GM21825 (cell line): ENCODE data around the gene BPIFB2.
"Not testable (repeated sequence)": the region's sequence is repeated elsewhere in the genome, so short reads cannot be mapped to it uniquely, and the experiment has no call there.

Experiments used
- ATAC-seq: cut with Tn5 transposase; IDR thresholded peaks from one replicate; pipeline ENCODE4 v1.9.1; 2021; ENCODE audit warnings: mild to moderate bottlenecking, moderate library complexity; ENCODE audit not compliant: unreplicated experiment

The BPIFB2 gene, protein sequence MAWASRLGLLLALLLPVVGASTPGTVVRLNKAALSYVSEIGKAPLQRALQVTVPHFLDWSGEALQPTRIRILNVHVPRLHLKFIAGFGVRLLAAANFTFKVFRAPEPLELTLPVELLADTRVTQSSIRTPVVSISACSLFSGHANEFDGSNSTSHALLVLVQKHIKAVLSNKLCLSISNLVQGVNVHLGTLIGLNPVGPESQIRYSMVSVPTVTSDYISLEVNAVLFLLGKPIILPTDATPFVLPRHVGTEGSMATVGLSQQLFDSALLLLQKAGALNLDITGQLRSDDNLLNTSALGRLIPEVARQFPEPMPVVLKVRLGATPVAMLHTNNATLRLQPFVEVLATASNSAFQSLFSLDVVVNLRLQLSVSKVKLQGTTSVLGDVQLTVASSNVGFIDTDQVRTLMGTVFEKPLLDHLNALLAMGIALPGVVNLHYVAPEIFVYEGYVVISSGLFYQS

GRCh38 chr20:33007376-33008335 lies at the start of gene BPIFB2:
TSS of gene BPIFB2 (plus strand) at chr20:33007704. CDS start at chr20:33008575, 871 bp downstream.
- no peak for ATAC-seq

DNA sequence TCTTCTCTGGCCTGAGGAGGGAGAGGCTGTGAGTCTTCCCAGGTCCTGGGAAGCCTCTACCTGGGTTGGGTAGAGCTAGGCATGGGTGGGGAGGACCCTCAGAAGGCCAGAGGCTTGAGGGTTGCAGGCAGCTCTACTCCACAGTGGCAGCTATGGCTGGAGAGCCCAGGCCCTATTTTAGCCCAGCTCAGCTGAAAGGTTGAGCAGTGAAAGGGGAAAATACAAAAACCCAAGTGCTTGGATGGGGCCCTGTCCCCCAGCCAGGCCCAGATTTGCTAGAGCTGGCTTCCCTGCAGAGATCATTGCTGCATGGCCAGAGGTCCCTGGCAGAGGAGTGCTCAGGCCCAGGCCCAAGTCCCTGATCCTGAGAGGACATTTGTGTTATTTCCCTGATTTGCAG lies 48.9 kb upstream of the BPIFB2 start:
- ATAC-seq, result no peak

DNA sequence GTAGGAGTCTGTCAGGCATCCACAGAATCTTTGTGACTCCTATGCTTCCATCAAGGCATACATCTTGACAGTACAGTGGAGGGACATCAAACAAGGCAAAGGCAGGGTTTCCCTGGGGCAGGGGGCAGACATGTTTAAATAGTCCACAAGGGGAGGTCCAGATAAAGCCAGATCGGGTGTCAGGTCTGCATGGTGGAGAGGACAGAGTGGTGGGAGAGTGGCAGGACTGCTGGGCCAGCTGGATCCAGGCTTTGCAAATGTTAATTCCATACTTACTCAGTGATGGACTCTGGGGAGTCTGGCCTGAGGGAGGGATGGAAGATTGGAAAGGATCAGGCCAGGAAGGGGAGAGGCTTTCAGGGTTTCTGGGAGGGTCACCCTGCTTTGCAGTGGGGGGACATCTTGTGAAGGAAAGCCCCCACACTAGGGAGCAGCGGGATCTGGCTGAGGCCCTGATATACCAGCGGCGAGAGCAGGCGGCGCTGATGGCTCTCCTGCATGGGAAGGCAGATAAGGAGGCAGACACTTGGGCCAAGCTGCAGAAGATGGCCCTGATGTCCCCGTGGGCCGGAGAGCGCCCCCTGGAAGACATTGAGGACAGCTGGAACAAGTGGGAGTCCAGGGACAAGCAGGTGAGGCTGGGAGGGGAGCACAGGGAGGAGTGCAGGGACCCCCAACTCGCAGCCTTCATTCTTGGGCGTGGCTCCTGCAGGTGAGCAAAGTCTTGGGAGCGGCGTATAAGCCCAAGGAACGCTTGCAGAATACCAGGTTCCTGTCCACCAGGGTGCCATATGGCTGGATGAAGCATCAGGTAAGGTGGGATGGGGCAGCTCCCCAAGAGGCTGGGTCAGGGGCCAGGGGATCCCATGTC lies 47.9 kb upstream of the BPIFB2 start:
- no peak for ATAC-seq

DNA sequence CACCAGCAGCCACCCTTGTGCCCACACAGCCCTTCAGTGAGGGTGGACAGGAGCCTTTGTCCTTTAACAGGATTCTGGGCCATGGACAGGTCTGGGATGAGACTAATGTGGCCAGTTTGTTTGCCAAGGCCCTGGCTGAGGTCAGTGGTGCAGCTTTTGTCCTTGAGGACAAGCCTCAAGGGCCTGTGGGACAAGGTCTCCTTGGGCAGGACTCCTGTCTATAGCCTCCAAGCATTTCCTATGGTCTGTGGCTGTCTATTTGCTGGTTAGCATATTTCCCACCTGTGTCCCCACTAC lies 47.3 kb upstream of the BPIFB2 start:
- no peak for ATAC-seq

GRCh38 chr20:32960849-32961731 lies 46.4 kb upstream of the BPIFB2 start:
- no peak for ATAC-seq

DNA sequence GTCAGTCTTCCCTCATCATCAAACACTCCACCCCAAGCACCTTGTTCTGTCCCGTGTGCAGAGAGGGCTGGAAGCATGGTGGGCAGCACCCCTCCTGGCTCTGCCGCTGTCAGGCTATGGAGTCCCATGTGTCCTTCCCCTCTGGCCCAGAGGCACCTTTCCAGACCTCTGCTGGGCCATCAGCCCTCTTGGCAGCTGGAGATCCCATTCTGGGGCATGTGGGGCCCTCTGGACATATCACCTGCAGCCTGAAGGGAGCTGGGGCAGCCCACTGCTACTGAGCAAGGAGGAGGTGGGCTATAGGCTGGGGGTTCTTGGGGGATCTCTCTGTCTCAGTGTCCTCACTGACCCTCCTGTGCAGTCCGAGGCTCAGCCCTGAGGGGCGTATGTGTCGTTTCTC lies 45.5 kb upstream of the BPIFB2 start:
- no peak for ATAC-seq

- ATAC-seq, result not testable (repeated sequence)
Measured at GRCh38 chr20:32962646-32963045, 44.9 kb upstream of the BPIFB2 start.

DNA sequence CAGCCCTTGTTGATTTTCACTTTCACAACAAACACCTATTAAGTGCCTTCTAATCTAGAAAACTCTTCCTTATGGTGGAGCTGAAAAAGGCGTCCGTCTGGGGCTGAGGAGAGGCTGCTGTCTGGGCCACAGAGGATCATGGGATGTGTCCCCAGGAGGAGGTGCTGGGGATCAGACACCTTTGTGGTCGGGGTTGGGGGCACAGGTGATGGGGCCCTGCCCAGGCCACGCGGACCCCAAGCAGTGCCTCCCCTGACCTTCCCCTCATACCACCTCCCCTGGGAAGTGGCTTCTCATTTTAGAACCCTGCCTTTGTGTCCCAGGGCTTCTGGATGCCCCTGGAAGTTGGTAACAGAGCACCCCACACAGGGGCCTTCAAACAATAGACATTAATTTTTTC lies 44.3 kb upstream of the BPIFB2 start:
- ATAC-seq, result no peak

DNA sequence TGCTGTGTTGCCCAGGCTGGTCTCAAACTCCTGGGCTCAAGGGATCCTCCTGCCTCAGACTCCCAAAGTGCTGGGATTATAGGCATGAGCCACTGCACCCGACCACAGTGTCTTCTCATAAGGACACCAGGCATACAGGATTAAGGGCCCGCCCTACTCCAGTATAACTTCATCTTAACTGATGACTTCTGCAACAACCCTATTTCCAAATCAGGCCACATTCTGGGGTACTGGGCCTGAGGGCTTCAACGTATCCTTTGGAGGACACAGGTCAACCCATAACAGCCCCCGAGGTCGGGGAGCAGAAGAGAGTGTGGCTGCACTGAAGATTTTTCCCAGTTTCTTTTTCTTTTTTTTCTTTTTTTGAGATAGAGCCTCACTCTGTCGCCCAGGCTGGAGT lies 42.9 kb upstream of the BPIFB2 start:
- no peak for ATAC-seq

GRCh38 chr20:32965115-32965514 lies 42.4 kb upstream of the BPIFB2 start:
- ATAC-seq, result no peak

- ATAC-seq, result no peak
Measured at GRCh38 chr20:32965581-32966373, 41.7 kb upstream of the BPIFB2 start.

DNA sequence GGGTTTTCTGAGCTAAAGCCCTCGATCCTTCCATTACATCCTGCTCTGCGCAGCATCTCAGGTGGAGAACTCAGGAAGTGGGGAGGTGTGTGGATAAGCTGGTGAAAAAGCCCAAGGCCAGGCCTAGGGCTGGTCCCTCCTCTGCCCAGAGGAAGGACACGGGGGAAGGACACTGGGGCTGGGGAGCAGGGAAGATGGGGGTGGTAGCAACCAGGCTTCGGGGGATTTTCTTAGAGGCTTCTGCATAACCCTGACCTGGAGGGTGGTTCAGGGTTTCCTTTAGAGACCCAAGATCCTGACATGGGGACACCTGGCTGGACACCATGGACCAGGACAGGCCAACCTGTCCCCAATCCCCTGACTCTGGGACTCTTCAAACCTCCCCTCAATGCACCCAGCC lies 41.1 kb upstream of the BPIFB2 start:
- ATAC-seq, result no peak

GRCh38 chr20:32966881-32967781 lies 40.4 kb upstream of the BPIFB2 start:
- no peak for ATAC-seq

DNA sequence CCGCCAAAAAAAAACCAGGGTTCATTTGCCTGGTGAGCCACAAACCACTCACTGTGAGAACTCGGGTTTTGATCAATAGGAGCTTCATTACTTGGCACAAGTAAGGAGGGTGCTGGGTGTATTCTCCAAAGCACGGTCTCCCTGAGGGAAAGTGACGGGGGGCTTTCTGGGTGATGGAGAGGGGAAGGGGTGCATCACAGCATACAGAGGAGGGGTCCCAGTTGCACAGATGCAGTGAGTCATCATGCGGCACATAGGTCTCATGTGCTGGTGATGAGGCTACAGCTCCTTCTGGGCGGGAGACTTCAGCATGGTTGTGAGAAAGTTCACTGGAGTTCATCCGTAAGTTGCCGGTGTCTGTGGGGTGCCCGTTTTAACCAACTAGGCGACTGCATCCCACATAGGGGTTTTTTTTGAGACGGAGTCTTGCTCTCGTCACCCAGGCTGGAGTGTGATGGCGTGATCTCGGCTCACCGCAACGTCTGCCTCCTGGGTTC lies 39.5 kb upstream of the BPIFB2 start:
- ATAC-seq, result no peak

DNA sequence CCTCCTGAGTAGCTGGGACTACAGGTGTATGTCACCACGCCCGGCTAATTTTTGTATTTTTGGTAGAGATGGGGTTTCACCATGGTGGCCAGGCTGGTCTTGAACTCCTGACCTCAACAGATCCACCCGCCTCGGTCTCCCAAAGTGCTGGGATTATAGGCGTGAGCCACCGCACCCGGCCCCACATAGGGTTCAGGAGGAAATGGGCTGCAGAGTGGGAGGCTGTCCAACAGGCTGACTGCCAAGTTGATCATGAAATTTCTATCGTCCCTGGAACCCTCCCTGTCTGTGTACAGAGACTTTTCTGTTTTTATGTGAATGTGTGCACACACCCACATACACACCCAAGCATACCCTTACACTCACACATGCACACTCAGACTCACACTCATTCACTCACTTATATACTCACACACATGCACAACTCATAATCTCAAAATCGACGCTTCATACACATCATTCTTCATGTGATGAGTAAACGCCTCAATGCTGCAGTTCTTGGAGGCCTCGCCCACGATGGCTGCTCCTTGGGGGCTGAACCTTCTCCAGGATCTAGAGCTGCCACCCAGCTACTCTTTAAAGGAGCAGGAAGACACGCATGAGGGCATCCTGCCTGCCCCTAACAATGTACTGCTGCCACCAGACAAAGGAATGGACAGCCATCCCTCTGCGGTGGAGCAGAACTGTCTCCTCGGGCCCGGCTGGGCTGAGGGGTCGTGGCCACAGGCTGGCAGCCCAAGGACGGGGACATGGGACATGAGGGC lies 38.8 kb upstream of the BPIFB2 start:
- ATAC-seq, result no peak

DNA sequence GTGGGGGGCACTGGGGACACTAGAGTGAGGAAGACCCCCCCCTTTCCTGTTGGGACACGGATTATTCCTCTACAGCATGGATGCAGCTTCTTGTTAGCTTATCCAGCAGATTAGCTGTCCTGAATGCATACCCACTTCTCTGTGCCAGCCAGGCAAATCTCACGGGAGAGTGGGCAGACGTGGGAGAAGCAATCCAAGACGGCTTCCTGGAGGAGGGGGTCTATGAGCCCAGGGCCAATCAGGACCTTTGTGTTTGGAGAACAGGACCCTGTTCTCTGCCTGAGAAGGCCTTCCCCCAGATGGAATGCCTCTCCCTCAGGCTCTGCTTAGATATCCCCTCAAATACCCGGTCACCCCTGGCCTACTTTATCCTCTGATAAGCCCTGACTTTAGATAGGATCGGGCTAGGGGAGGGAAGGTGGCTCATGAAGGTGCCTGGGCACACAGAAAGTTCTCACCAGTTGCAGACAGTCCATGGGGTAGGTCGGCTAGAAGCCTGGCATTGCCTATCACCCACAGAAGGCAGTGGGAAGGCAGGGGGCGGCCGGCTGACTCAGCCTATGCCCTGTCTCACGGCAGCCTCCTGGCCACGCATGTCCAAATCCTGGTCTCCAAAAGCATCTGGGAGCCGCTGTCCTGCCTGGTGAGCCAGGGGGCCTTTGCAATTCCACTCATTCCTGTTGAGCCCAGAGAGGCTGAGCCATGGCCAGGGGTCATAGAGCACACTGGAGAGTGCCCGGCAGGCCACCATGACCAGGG lies 38.0 kb upstream of the BPIFB2 start:
- no peak for ATAC-seq
